Vagina (tissue), 2 donors: ENCODE data around the gene CBX6.

ENCODE experiments used
- POLR2A ChIP-seq, 2 donors: fragments of 450-650 bp; IDR thresholded peaks; one replicate each; pipeline ENCODE4 v1.6.1; 2017; ENCODE audit warnings: antibody characterized with exemption in 2 of 2, mild to moderate bottlenecking in 2 of 2, moderate library complexity in 2 of 2
- TF ChIP-seq, protein P1 (sequence below), 3 experiments: fragments of 450-650 bp in 2 of 3; fragments of 200-600 bp in 1 of 3; sonication (generic) in 1 of 3; IDR thresholded peaks; one replicate each; pipeline ENCODE4 v1.5.1; 2017 to 2019; ENCODE audit warnings: antibody characterized with exemption in 3 of 3, mild to moderate bottlenecking in 2 of 3, moderate library complexity in 2 of 3

DNA sequence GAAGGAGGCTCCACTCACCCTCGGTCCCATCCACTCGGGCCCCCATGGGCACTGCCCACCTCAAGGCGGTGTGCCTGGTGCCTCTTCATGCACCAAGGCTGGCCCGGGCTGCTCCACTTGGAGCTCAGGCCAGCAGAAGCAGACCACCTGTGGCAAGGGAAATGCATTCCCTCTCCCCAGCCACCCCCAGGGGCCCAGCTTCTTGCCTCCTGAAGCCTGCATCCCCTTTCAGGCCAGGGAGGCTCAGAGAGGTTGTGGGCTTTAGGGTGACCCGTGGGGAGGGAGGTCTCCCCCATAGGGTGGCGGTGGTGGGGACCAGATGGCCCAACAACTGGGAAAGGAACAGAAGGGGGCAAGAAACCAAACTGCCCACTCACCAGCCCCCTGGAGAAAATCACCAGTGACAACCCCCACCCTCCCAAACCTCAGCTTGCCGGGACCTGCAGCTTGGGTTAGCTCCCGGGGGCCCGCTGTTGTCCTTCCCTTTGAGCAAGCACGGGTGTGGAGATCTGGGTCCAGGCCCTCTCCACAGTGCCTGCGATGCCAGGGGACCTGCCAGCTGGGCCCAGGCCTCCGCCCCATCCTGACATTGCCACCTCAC is 8.4 kb downstream of the CBX6 start:
- no peak for TF ChIP-seq POLR2A (IDR thresholded peaks at IDR 0.05)
- TF ChIP-seq, protein P1, sequence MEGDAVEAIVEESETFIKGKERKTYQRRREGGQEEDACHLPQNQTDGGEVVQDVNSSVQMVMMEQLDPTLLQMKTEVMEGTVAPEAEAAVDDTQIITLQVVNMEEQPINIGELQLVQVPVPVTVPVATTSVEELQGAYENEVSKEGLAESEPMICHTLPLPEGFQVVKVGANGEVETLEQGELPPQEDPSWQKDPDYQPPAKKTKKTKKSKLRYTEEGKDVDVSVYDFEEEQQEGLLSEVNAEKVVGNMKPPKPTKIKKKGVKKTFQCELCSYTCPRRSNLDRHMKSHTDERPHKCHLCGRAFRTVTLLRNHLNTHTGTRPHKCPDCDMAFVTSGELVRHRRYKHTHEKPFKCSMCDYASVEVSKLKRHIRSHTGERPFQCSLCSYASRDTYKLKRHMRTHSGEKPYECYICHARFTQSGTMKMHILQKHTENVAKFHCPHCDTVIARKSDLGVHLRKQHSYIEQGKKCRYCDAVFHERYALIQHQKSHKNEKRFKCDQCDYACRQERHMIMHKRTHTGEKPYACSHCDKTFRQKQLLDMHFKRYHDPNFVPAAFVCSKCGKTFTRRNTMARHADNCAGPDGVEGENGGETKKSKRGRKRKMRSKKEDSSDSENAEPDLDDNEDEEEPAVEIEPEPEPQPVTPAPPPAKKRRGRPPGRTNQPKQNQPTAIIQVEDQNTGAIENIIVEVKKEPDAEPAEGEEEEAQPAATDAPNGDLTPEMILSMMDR (IDR thresholded peaks at IDR 0.05): no peak
